Psoas muscle (tissue), 8 donors: ENCODE results near the gene SRSF3. TPM values are rescaled to one million over a fixed set of nuclear protein-coding genes. Genes with fewer than 3 reads are reported as not detected.
"Not testable (repeated sequence)": the region's sequence is repeated elsewhere in the genome, so short reads cannot be mapped to it uniquely, and the experiment has no call there.

ENCODE experiments used
- ATAC-seq, 4 donors: fragments of 200-7000 bp; cut with Tn5 transposase; one replicate each; pipeline ENCODE4 v1.9.1; 2020; ENCODE audit warnings: moderate library complexity in 3 of 4, mild to moderate bottlenecking in 2 of 4
- DNase-seq, 2 donors: peaks; one replicate each; pipeline ENCODE4 v3.0.0-alpha.2; 2020
- H3K27ac ChIP-seq: fragments of 200-600 bp; one replicate; pipeline ENCODE4 v1.8.0; 2022
- H3K27me3 ChIP-seq, 3 donors: fragments of 200-600 bp in 1 of 3; one replicate each; pipeline versions ENCODE4 v1.6.1 to v1.8.0; 2013 to 2022; ENCODE audit warnings: low read length in 2 of 3, mild to moderate bottlenecking in 2 of 3, moderate library complexity in 1 of 3; ENCODE audit not compliant: insufficient read depth in 3 of 3
- H3K36me3 ChIP-seq, 2 donors: fragments of 200-600 bp in 1 of 2; one replicate each; pipeline versions ENCODE4 v1.6.1 to v1.8.0; 2013 to 2022; ENCODE audit warnings: low read depth in 1 of 2, mild to moderate bottlenecking in 1 of 2, moderate library complexity in 1 of 2; ENCODE audit not compliant: insufficient read depth in 1 of 2
- H3K4me1 ChIP-seq: fragments of 200-600 bp; one replicate; pipeline ENCODE4 v1.8.0; 2022
- H3K4me3 ChIP-seq: fragments of 200-600 bp; one replicate; pipeline ENCODE4 v1.8.0; 2022; ENCODE audit warnings: mild to moderate bottlenecking
- H3K9me3 ChIP-seq: fragments of 200-600 bp; one replicate; pipeline ENCODE4 v1.8.0; 2022
- CTCF ChIP-seq: fragments of 200-600 bp; IDR thresholded peaks from one replicate; pipeline ENCODE4 v1.8.0; 2022; ENCODE audit warnings: antibody characterized with exemption
- WGBS, 3 donors: extraction: QIAGEN DNeasy Blood & Tissue Kit; methylation state at CpG; one replicate each; pipeline versions ENCODE4 v1.1.6 to v1.1.7; 2013; 5-methylcytosine and 5-hydroxymethylcytosine counted together
- intact Hi-C, 2 donors: fragments of 100-400 bp; cut with DNase I; formaldehyde crosslinking; loops; one replicate each; pipeline versions ENCODE4 v1.11.0 to v1.14.2; 2022
- polyA plus RNA-seq, 3 donors: library from polyadenylated mRNA; stranded (reverse); fragments of 200-250 nt; gene quantifications; one replicate each; pipeline ENCODE4 v1.2.3, GENCODE V29; 2013
- total RNA-seq, 4 donors: library from RNA; stranded (reverse); fragmentation: NEBNext Ultra II Directional in 2 of 4; extraction: Animal tissue kit (Norgen Biotek cat#: 25700) in 2 of 4; gene quantifications; one replicate each; pipeline versions ENCODE4 v1.2.1 to v1.2.4, GENCODE V29; 2021 to 2023
- donor health status: healthy with polysubstance abuse.
- donor health status: DM: no; HTN: no; CAD: no; lungs with moderate emphysema.
- donor health status: Bipolar disorder and iron deficiency.
- donor health status: healthy.
- donor health status: DM: yes; HTN: yes; CAD: no.
- donor health status: DM: no; HTN: no; CAD: no.
- donor health status: DM: no; HTN: no; CAD: no.
- donor health status: DM: yes; HTN: yes; CAD: no.

Gene SRSF3
- total and polyA plus RNA-seq, 7 donors = 64.6 to 267 (median 154) TPM

DNA sequence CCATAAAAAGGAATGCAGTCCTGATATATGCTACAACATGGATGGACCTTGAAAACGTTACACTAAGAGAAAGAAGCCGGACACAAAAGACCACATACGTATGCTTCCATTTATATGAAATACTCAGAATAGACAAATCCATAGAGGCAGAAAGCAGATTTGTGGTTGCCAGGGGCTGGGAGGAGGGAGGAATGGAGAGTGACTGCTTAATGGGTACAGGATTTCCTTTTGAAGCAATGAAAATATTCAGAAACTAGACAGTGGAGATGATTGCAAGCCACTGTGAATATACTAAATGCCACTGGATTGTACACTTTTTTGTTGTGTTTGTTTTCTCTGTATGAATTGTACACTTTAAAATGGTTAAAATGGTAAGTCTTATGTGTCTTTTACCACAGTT, 54.9 kb downstream of the SRSF3 start:
- DNase-seq = no peak
- 83 to 88% (median 86%) methylated on average over 3 of the region's 3 CpGs for WGBS, 3 donors
- intact Hi-C loops = no loop called here
- TF ChIP-seq CTCF = no peak
- H3K4me3 ChIP-seq = no peak overlapping the region
- H3K36me3 ChIP-seq = no peaks in the 10 kb centered on the region
- no peak for ATAC-seq
- no peaks in the 10 kb centered on the region for H3K9me3 ChIP-seq
- H3K27me3 ChIP-seq = no peaks in the 10 kb centered on the region
- H3K27ac ChIP-seq = no peak overlapping the region
- H3K4me1 ChIP-seq = no peaks in the 10 kb centered on the region

DNA sequence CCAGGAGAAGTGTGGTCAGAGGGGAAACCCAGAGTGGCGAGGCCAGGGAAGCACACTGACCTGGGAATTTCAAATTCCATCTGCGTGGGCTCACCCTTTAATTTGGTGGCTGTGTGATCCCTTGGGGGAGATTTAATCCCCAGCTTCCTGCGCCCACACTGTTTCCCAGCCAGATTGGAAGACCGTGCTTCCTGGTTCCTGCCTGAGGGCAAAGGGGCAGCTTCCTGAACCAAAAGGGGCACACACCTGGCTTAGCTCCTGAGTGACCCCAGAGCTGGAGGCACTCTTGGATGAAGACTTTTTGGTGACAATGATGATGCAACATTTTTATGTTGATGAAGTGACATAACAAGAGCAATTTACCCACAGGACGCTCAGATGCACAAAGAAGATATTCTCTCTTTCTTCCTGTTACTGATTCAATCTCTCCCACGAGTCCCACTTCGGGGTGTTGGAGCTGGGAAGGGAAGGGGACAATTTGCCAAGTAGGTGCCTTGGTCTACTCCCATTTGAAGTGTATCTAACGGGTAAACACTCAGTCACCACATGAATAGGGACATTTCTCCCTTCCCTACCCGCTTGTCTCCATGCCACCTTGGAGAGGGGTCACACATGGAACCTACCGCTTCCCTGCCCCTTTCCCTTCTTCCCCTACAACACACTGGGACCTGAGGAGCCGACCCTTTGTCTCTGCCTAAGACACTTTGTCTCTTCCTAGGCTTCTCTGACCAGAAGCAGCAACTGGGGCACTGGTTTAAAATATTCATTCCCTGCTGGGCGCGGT, 55.7 kb downstream of the SRSF3 start:
- no peak for TF ChIP-seq CTCF

GRCh38 chr6:36650848-36651478, 56.8 kb downstream of the SRSF3 start:
- ATAC-seq = no peak

More for the DNA sequence above, 55.7 kb downstream of the SRSF3 start:
- H3K27ac ChIP-seq = no peak overlapping the region
- H3K4me3 ChIP-seq = no peak overlapping the region
- H3K27me3 ChIP-seq = no peaks in the 10 kb centered on the region
- no peaks in the 10 kb centered on the region for H3K36me3 ChIP-seq
- intact Hi-C loops = no loop called here
- ATAC-seq = no peak
- H3K9me3 ChIP-seq = no peaks in the 10 kb centered on the region
- no peaks in the 10 kb centered on the region for H3K4me1 ChIP-seq
- DNase-seq = no peak
- WGBS, 3 donors = 55 to 61% (median 61%) methylated on average over 13 of the region's 13 CpGs

DNA sequence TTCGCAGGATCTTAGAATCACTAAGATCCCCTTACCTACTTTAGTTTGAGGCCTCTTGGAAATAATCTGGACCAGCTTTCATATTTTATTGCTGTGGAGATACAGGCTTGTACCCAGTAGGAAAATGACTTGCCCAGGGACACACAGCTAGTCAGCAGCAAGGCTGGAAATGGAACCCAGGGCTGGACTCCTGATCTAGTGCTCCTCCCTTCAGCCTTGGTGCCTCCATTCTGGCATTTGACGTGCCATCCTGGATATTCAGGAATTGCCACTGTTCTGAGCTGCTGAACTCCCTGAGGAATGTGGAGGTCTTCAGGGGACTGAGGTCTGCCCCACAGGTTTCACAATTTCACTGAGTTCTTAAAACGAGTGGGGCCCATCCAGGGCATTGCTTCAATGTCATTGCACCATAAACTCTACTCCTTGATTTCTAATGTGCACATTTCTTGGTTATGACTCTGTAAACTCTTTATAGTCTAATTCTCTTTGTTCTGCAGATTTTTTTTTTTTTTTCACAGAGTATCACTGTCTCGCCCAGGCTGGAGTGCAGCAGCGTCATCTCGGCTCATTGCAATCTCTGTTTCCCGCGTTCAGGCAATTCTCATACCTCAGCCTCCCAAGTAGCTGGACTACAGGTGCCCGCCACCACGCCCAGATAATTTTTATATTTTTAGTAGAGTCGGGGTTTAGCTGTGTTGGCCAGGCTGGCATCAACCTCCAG, 57.7 kb downstream of the SRSF3 start:
- TF ChIP-seq CTCF = no peak
- no peaks in the 10 kb centered on the region for H3K9me3 ChIP-seq
- no peak overlapping the region for H3K4me3 ChIP-seq
- no peak for DNase-seq
- no peaks in the 10 kb centered on the region for H3K4me1 ChIP-seq
- no peaks in the 10 kb centered on the region for H3K27me3 ChIP-seq
- intact Hi-C loops = no loop called here
- ATAC-seq = no peak
- 92 to 96% (median 96%) methylated on average over 11 of the region's 11 CpGs for WGBS, 3 donors
- H3K36me3 ChIP-seq = no peaks in the 10 kb centered on the region
- H3K27ac ChIP-seq = no peak overlapping the region

More at GRCh38 chr6:36650848-36651478, 56.8 kb downstream of the SRSF3 start:
- H3K9me3 ChIP-seq = no peaks in the 10 kb centered on the region
- no peak for TF ChIP-seq CTCF
- no peaks in the 10 kb centered on the region for H3K27me3 ChIP-seq
- no peaks in the 10 kb centered on the region for H3K4me1 ChIP-seq
- no peak overlapping the region for H3K27ac ChIP-seq
- H3K36me3 ChIP-seq = no peaks in the 10 kb centered on the region
- 33 to 39% (median 33%) methylated on average over 2 of the region's 2 CpGs for WGBS, 3 donors
- intact Hi-C loops = no loop called here
- H3K4me3 ChIP-seq = no peak overlapping the region
- no peak for DNase-seq

DNA sequence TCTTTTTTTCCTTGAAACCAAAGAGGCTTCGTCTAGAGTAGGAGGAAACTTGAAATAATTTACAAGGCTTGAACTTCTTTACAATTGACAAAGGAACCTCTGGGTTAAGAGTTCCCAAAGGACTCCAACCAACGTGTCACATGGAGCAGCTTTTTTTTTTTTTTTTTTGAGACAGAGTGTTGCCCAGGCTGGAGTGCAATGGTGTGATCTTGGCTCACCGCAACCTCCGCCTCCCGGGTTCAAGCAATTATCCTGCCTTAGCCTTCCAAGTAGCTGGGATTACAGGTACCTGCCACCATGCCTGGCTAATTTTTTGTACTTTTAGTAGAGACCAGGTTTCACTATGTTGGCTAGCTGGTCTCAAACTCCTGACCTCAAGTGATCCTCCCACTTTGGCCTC, 60.3 kb downstream of the SRSF3 start:
- 78 to 86% (median 81%) methylated on average over 5 of the region's 5 CpGs for WGBS, 3 donors
- H3K36me3 ChIP-seq, H3K27ac ChIP-seq, H3K4me1 ChIP-seq, H3K4me3 ChIP-seq, intact Hi-C loops, H3K27me3 ChIP-seq, H3K9me3 ChIP-seq, ATAC-seq, DNase-seq: not testable (repeated sequence)
